ENCODE data around the gene EPOP.
"Not testable (repeated sequence)": the region's sequence is repeated elsewhere in the genome, so short reads cannot be mapped to it uniquely, and the experiment has no call there.

DNA sequence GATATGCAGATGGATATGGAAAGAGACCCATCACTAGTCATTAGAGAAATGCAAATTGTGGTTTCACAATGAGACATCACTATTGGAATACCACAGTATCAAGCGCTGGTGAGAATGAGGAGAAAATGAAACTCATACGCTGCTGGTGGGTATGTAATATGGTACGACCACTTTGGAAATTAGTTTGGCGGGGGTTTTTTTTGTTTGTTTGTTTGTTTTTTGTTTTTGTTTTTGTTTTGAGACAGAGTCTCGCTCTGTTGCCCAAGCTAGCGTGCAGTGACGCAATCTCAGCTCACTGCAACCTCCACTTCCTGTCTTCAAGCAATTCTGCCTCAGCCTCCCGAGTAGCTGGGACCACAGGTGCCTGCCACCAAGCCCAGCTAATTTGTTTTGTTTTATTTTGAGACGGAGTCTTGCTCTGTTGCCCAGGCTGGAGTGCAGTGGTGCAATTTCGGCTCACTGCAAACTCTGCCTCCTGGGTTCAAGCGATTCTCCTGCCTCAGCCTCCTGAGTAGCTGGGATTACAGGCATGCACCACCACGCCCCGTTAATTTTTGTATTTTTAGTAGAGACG is 49.9 kb downstream of the EPOP start:
- not testable (repeated sequence) for TF ChIP-seq ZFX (IDR thresholded peaks at IDR 0.05; ENCODE audit: borderline replicate concordance)
- TF ChIP-seq, protein P1, sequence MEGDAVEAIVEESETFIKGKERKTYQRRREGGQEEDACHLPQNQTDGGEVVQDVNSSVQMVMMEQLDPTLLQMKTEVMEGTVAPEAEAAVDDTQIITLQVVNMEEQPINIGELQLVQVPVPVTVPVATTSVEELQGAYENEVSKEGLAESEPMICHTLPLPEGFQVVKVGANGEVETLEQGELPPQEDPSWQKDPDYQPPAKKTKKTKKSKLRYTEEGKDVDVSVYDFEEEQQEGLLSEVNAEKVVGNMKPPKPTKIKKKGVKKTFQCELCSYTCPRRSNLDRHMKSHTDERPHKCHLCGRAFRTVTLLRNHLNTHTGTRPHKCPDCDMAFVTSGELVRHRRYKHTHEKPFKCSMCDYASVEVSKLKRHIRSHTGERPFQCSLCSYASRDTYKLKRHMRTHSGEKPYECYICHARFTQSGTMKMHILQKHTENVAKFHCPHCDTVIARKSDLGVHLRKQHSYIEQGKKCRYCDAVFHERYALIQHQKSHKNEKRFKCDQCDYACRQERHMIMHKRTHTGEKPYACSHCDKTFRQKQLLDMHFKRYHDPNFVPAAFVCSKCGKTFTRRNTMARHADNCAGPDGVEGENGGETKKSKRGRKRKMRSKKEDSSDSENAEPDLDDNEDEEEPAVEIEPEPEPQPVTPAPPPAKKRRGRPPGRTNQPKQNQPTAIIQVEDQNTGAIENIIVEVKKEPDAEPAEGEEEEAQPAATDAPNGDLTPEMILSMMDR (IDR thresholded peaks at IDR 0.05), result not testable (repeated sequence)
